Duodenal mucosa (tissue), 2 donors: ENCODE measurements around the gene PRIM1.

Experiments used
- H3K27ac ChIP-seq: one replicate; pipeline ENCODE4 v1.7.0; 2013; ENCODE audit warnings: low read depth, low read length
- H3K27me3 ChIP-seq, 2 donors: one replicate each; pipeline ENCODE4 v1.7.0; 2013; ENCODE audit warnings: low read length in 2 of 2, control low read depth in 1 of 2; ENCODE audit not compliant: insufficient read depth in 2 of 2, control insufficient read depth in 1 of 2
- H3K36me3 ChIP-seq, 2 donors: one replicate each; pipeline ENCODE4 v1.7.0; 2013; ENCODE audit warnings: low read length in 2 of 2, control low read depth in 1 of 2; ENCODE audit not compliant: insufficient read depth in 2 of 2, control insufficient read depth in 1 of 2
- H3K4me1 ChIP-seq, 2 donors: one replicate each; pipeline ENCODE4 v1.7.0; 2013; ENCODE audit warnings: low read length in 2 of 2, control low read depth in 1 of 2; ENCODE audit not compliant: insufficient read depth in 2 of 2, control insufficient read depth in 1 of 2
- H3K4me3 ChIP-seq, 2 donors: one replicate each; pipeline ENCODE4 v1.7.0; 2013; ENCODE audit warnings: low read length in 2 of 2, low read depth in 1 of 2
- H3K9ac ChIP-seq, 2 donors: one replicate each; pipeline ENCODE4 v1.7.0; 2013; ENCODE audit warnings: low read length in 2 of 2, low read depth in 1 of 2
- H3K9me3 ChIP-seq, 2 donors: one replicate each; pipeline ENCODE4 v1.7.0; 2013; ENCODE audit warnings: low read length in 2 of 2, control low read depth in 1 of 2; ENCODE audit not compliant: control insufficient read depth in 1 of 2

The PRIM1 gene

DNA sequence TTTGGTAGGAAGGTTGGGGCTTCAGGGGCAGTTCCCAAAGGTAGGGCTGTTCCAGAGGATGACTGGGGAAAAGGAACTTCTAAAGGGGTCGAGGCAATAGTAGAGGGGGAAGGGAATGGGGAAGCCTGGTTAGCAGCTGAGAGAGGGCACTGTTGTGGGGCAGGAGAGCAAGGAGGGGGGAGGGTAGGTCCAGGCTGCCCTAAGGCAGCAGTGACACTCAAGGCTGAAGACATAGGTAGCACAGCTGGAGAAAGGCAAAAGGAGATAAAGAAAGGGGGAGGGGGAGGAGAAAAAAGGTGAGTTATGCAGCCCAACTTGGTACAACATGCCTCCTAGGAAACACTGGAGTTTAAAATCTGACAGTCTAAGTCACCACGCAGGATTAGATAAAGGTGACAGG lies 30.9 kb downstream of the PRIM1 start:
- no peaks in the 10 kb centered on the region for H3K27me3 ChIP-seq
- H3K4me3 ChIP-seq = peak overlapping the region in 1 of 2 donors; percentile 94
- peaks cover 39 to 59% of the 10 kb centered on the region in 2 donors for H3K4me1 ChIP-seq
- no peak overlapping the region for H3K27ac ChIP-seq
- no peak overlapping the region for H3K9ac ChIP-seq
- peaks cover 17 to 36% of the 10 kb centered on the region in 2 donors for H3K36me3 ChIP-seq
- H3K9me3 ChIP-seq = no peaks in the 10 kb centered on the region

DNA sequence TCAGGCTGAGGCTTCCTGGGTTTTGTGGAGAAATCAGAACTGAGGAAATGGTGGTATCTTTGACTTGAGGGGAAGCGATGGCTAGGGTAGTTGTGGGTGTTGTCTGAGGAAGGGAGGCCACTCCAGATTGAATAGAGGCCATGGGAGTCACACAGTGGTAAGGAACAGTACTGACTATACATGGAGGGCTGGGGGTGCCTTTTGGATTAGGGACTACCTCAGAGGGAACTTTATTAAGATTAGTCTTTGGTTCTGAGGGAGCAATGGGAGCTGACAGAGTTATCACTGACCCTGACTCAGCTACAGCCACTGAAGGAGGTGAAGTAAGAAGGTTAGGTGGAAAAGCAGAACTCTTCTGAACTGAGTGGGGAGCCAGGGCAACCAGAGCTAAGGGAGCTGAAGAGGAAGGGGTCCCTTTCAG lies 31.4 kb downstream of the PRIM1 start:
- no peak overlapping the region for H3K4me3 ChIP-seq
- H3K9me3 ChIP-seq = no peaks in the 10 kb centered on the region
- no peak overlapping the region for H3K9ac ChIP-seq
- H3K27me3 ChIP-seq = no peaks in the 10 kb centered on the region
- H3K36me3 ChIP-seq = peaks cover 22 to 41% of the 10 kb centered on the region in 2 donors
- H3K4me1 ChIP-seq = peaks cover 44 to 55% of the 10 kb centered on the region in 2 donors
- H3K27ac ChIP-seq = no peak overlapping the region

DNA sequence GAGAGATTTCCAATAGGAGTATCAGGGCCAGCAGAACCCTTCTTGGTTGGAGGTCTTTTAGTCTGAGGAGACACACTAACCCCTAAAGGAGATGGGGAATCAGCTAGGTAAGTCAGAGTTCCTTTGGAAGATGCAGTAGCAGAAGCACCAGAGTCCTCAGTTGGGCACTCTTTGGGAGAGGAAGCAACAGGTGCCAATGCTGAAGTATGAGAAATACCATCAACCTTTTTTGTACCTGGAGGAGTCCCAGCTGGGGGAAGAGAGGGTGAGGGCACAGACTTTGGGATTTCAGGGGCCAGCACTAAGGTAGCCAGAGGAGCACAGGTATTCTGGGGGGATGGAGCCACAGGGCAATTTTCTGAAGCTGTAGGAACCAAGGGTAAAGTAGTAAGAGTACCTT lies 33.1 kb downstream of the PRIM1 start:
- no peaks in the 10 kb centered on the region for H3K9me3 ChIP-seq
- H3K27ac ChIP-seq = no peak overlapping the region

DNA sequence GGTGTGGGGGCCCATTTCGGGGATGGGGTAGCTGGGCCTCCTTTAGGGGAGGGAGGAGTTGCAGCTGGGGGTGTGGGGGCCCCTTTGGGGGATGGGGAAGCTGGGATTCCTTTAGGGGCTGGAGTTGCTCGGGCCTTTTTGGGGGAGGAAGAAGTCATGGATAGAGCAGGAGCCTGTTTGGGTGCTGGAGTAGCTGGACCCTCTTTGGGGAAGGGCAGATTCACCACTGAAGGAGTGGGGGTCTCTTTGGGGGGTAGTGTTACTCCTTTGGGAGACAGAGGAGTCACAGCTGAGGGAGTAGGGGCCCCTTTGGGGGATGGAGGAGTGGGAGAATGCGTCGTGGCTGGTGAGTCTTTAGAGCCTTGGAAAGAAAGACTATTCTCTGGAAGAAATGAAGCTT lies 33.5 kb downstream of the PRIM1 start:
- H3K27ac ChIP-seq = no peak overlapping the region
- H3K4me3 ChIP-seq = no peak overlapping the region
- H3K36me3 ChIP-seq = peaks cover 31 to 61% of the 10 kb centered on the region in 2 donors
- H3K27me3 ChIP-seq = no peaks in the 10 kb centered on the region
- H3K9ac ChIP-seq = no peak overlapping the region
- H3K9me3 ChIP-seq = no peaks in the 10 kb centered on the region
- peaks cover 47% of the 10 kb centered on the region in 2 donors for H3K4me1 ChIP-seq

More for the DNA sequence above, 33.1 kb downstream of the PRIM1 start:
- no peak overlapping the region for H3K4me3 ChIP-seq
- H3K4me1 ChIP-seq = peaks cover 47 to 51% of the 10 kb centered on the region in 2 donors
- H3K36me3 ChIP-seq = peaks cover 31 to 57% of the 10 kb centered on the region in 2 donors
- no peak overlapping the region for H3K9ac ChIP-seq
- H3K27me3 ChIP-seq = no peaks in the 10 kb centered on the region

DNA sequence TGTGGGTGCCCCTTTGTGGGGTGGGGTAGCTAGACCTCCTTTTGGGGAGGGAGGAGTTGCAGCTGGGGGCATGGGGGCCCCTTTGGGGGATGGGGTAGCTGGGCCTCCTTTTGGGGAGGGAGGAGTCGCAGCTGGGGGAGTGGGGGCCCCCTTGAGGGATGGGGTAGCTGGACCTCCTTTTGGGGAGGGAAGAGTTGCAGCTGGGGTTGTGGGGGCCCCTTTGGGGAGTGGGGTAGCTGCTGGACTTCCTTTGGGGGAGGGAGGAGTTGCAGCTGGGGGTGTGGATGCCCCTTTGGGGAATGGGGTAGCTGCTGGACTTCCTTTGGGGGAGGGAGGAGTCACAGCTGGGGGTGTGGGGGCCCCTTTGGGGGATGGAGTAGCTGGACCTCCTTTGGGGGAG lies 34.0 kb downstream of the PRIM1 start:
- Histone ChIP-seq H3K9ac (no peak overlapping the region), H3K4me1 (peaks cover 42% of the 10 kb centered on the region in 2 donors), H3K36me3 (peaks cover 36 to 66% of the 10 kb centered on the region in 2 donors), H3K9me3 (no peaks in the 10 kb centered on the region), H3K27ac (no peak overlapping the region), H3K27me3 (no peaks in the 10 kb centered on the region), H3K4me3 (no peak overlapping the region)

DNA sequence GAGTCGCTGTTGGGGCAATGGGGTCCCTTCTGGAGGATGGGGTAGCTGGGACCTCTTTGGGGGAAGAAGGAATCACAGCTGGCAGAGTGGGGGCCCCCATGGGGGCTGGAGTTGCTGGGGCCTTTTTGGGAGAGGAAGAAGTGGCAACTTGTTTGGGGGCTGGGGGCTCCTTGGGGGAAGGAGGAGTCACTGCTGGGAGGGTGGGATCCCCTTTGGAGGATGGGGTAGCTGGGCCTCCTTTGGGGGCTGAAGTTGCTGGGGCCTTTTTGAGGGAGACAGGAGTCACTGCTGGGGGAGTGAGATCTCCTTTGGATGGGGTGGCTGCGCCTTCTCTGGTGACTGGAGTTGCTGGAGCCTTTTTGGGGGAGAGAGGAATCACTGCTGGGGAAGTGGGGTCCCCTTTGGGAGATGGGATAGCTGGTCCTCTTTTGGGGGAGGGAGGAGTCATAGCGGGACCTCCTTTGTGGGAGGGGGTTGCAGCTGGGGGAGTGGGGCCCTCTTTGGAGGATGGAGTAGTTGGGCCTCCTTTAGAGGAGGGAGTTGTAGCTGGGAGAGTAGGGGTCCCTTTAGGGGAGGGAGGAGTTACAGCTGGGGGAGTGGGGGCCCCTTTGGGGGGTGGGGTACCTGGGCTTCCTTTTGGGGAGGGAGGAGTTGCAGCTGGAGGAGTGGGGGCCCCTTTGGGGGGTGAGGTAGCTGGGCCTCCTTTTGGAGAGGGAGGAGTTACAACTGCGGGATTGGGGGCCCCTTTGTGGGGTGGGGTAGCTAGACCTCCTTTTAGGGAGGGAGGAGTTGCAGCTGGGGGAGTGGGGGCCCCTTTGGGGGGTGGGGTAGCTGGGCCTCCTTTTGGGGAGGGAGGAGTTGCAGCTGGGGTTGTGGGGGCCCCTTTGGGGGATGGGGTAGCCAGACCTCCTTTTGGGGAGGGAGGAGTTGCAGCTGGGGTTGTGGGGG lies 34.9 kb downstream of the PRIM1 start:
- H3K36me3 ChIP-seq = peaks cover 39 to 74% of the 10 kb centered on the region in 2 donors
- peaks cover 33% of the 10 kb centered on the region in 2 donors for H3K4me1 ChIP-seq
- no peak overlapping the region for H3K27ac ChIP-seq
- no peak overlapping the region for H3K4me3 ChIP-seq
- H3K27me3 ChIP-seq = no peaks in the 10 kb centered on the region
- H3K9me3 ChIP-seq = no peaks in the 10 kb centered on the region
- no peak overlapping the region for H3K9ac ChIP-seq

DNA sequence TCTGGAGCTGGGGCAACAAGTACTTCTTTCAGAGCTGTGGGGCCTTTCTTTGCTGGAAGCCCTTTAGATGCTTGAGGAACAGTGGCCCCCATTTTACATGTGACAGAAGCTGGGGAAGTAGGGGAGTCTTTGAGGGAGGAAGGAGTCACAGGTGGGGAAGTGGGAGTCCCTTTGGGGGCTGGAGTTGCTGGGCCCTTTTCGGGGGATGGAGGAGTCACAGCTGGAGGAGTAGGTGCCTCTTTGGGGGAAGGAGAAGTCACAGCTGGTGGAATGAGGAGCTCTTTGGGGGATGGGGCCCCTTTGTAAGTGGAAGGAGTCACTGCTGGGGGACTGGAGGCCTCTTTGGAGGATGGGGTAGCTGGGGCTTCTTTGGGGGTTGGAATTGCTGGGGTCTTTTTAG lies 35.7 kb downstream of the PRIM1 start:
- H3K27me3 ChIP-seq = no peaks in the 10 kb centered on the region
- H3K27ac ChIP-seq = no peak overlapping the region
- no peaks in the 10 kb centered on the region for H3K9me3 ChIP-seq
- H3K4me1 ChIP-seq = peaks cover 25 to 26% of the 10 kb centered on the region in 2 donors
- peaks cover 39 to 79% of the 10 kb centered on the region in 2 donors for H3K36me3 ChIP-seq
- H3K9ac ChIP-seq = no peak overlapping the region
- no peak overlapping the region for H3K4me3 ChIP-seq

DNA sequence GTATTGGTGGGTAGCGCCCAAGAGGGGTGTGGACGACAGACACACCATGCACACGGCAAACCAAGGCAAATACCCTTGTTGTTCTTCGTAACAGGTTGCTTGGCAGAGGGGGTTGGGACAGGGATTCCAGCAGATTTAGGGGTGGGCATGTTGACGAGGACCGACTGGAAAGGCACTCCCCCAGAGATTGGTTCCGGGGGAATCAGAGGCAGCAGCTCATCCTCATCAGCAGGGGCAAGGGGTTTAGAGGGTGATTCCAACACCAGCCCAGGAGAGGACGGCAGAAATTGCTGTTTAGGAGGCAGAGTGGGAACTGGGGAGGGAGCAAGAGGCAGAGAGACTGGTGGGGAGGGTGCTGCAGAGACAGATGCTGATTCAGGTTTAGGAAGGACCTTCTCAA lies 36.3 kb downstream of the PRIM1 start:
- peaks cover 19% of the 10 kb centered on the region in 2 donors for H3K4me1 ChIP-seq
- peaks cover 40 to 79% of the 10 kb centered on the region in 2 donors for H3K36me3 ChIP-seq
- no peak overlapping the region for H3K9ac ChIP-seq
- no peak overlapping the region for H3K27ac ChIP-seq
- no peaks in the 10 kb centered on the region for H3K9me3 ChIP-seq
- H3K4me3 ChIP-seq = no peak overlapping the region
- no peaks in the 10 kb centered on the region for H3K27me3 ChIP-seq

DNA sequence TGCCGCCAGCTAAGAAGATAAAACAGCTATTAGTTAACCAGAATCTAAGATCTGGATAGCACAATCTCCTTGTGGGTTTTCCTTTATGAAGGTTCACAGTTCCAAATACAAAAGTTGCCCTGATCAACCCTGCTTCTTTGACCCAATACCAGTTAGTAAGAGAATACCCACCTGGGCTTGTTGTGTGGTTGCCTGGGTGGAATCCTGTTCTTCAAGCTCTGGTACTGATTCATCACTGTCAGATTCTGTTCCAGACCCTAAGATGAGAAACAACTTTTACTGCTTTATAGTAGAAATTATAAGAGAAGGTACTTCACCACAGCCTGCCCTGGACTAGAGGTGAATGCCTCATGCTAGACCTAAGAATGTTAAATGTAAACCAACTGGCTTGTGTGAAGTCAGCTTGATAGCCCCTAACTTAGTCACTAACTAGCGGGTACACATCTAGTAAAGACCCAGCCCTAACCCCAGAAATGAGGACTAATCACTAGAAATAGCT lies 37.6 kb downstream of the PRIM1 start:
- Histone ChIP-seq H3K9me3 (no peaks in the 10 kb centered on the region), H3K4me1 (peaks cover 6 to 9% of the 10 kb centered on the region in 2 donors), H3K9ac (no peak overlapping the region), H3K4me3 (no peak overlapping the region), H3K36me3 (peaks cover 32 to 66% of the 10 kb centered on the region in 2 donors), H3K27me3 (no peaks in the 10 kb centered on the region), H3K27ac (no peak overlapping the region)

DNA sequence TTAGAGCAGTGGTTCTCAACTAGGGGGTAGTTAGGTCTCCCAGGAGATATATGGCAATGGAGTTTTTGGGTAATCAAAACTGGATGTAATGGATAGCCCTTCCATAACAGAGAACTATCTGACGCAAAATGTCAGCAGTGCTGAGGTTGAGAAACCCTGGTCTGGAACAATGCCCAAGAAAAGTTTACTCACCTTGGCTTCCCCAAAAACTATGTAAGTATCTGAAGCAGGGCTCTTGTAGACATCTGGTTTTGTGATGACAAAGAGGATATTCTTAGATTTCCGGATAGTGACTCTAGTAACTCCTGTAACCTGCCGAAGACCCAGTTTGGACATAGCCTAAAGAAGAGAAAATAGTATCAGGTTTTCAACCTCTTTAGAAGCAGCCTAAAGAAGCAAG lies 38.8 kb downstream of the PRIM1 start:
- Histone ChIP-seq H3K36me3 (peaks cover 26 to 57% of the 10 kb centered on the region in 2 donors), H3K4me1 (peaks cover 0 to 9% of the 10 kb centered on the region in 2 donors), H3K9ac (no peak overlapping the region)

More for the DNA sequence above, 38.8 kb downstream of the PRIM1 start:
- H3K27ac ChIP-seq = no peak overlapping the region
- H3K9me3 ChIP-seq = no peaks in the 10 kb centered on the region
- no peak overlapping the region for H3K4me3 ChIP-seq
- H3K27me3 ChIP-seq = no peaks in the 10 kb centered on the region
